Liver (tissue), 9 donors: ENCODE data around the gene NDUFB1. TPM values are rescaled to one million over a fixed set of nuclear protein-coding genes. Genes with fewer than 3 reads are reported as not detected.

Experiments used
- DNase-seq: peaks from one replicate; pipeline ENCODE4 v3.0.0-alpha.2; 2017; ENCODE audit warnings: low spot score
- H3K27ac ChIP-seq, 2 donors: one replicate each; pipeline ENCODE4 v1.7.0; 2013; ENCODE audit warnings: inconsistent platforms in 2 of 2, low read length in 2 of 2, control low read depth in 1 of 2, low read depth in 1 of 2, mild to moderate bottlenecking in 1 of 2
- H3K27me3 ChIP-seq, 4 donors: one replicate each; pipeline versions ENCODE4 v1.6.1 to v1.7.0; 2013; ENCODE audit warnings: low read length in 3 of 4, inconsistent platforms in 1 of 4, mild to moderate bottlenecking in 1 of 4, moderate library complexity in 1 of 4; ENCODE audit not compliant: control insufficient read depth in 4 of 4, insufficient read depth in 4 of 4
- H3K36me3 ChIP-seq, 4 donors: one replicate each; pipeline versions ENCODE4 v1.6.1 to v1.7.0; 2013; ENCODE audit warnings: low read length in 3 of 4, mild to moderate bottlenecking in 3 of 4, low read depth in 1 of 4, moderate library complexity in 1 of 4; ENCODE audit not compliant: control insufficient read depth in 4 of 4, insufficient read depth in 3 of 4
- H3K4me1 ChIP-seq, 4 donors: one replicate each; pipeline versions ENCODE4 v1.6.1 to v1.7.0; 2013; ENCODE audit warnings: low read length in 3 of 4, mild to moderate bottlenecking in 3 of 4, moderate library complexity in 1 of 4; ENCODE audit not compliant: control insufficient read depth in 4 of 4, insufficient read depth in 4 of 4
- H3K4me3 ChIP-seq, 3 donors: one replicate each; pipeline versions ENCODE4 v1.6.1 to v1.7.0; 2013; ENCODE audit warnings: low read length in 3 of 3, control low read depth in 1 of 3, low read depth in 1 of 3, mild to moderate bottlenecking in 1 of 3
- H3K9ac ChIP-seq, 2 donors: one replicate each; pipeline ENCODE4 v1.7.0; 2013; ENCODE audit warnings: low read length in 2 of 2, mild to moderate bottlenecking in 2 of 2, moderate library complexity in 2 of 2, control low read depth in 1 of 2, low read depth in 1 of 2
- H3K9me3 ChIP-seq, 4 donors: one replicate each; pipeline versions ENCODE4 v1.6.1 to v1.7.0; 2013; ENCODE audit warnings: low read length in 3 of 4; ENCODE audit not compliant: control insufficient read depth in 4 of 4
- ATF3 ChIP-seq: IDR thresholded peaks from 2 replicates; pipeline ENCODE4 v1.6.1; 2016; ENCODE audit warnings: antibody characterized with exemption
- EGR1 ChIP-seq, 2 donors: IDR thresholded peaks; 2 replicates each; pipeline ENCODE4 v1.6.1; 2016 to 2018; ENCODE audit warnings: antibody characterized with exemption in 2 of 2, low read depth in 2 of 2
- FOXA1 ChIP-seq: IDR thresholded peaks from 2 replicates; pipeline ENCODE4 v1.6.1; 2016; ENCODE audit warnings: antibody characterized with exemption
- FOXA2 ChIP-seq: IDR thresholded peaks from 2 replicates; pipeline ENCODE4 v1.6.1; 2016; ENCODE audit warnings: antibody characterized with exemption
- GABPA ChIP-seq, 2 donors: IDR thresholded peaks in 1 of 2; conservative IDR thresholded peaks in 1 of 2; 2 replicates each; pipeline ENCODE4 v1.6.1; 2016; ENCODE audit warnings: antibody characterized with exemption in 2 of 2, mild to moderate bottlenecking in 1 of 2, moderate library complexity in 1 of 2
- HNF4A ChIP-seq, 2 donors: conservative IDR thresholded peaks; 2 replicates each; pipeline ENCODE4 v1.6.1; 2016; ENCODE audit warnings: antibody characterized with exemption in 2 of 2, mild to moderate bottlenecking in 2 of 2
- HNF4G ChIP-seq: IDR thresholded peaks from 2 replicates; pipeline ENCODE4 v1.6.1; 2016; ENCODE audit warnings: antibody characterized with exemption
- MAX ChIP-seq: IDR thresholded peaks from 2 replicates; pipeline ENCODE4 v1.6.1; 2016; ENCODE audit warnings: antibody characterized with exemption
- NR2F2 ChIP-seq: IDR thresholded peaks from 2 replicates; pipeline ENCODE4 v1.6.1; 2016; ENCODE audit warnings: antibody characterized with exemption
- REST ChIP-seq: IDR thresholded peaks from 2 replicates; pipeline ENCODE4 v1.6.1; 2016; ENCODE audit warnings: antibody characterized with exemption, mild to moderate bottlenecking
- RXRA ChIP-seq, 2 donors: IDR thresholded peaks; 2 replicates each; pipeline ENCODE4 v1.6.1; 2017 to 2018; ENCODE audit warnings: antibody characterized with exemption in 2 of 2, mild to moderate bottlenecking in 1 of 2
- SP1 ChIP-seq: IDR thresholded peaks from 2 replicates; pipeline ENCODE4 v1.6.1; 2018; ENCODE audit warnings: antibody characterized with exemption, mild to moderate bottlenecking
- TAF1 ChIP-seq: conservative IDR thresholded peaks from 2 replicates; pipeline ENCODE4 v1.6.1; 2016; ENCODE audit warnings: antibody characterized with exemption, mild to moderate bottlenecking
- ZBTB33 ChIP-seq: IDR thresholded peaks from 2 replicates; pipeline ENCODE4 v1.6.1; 2016; ENCODE audit warnings: antibody characterized with exemption
- WGBS: extraction: QIAGEN DNeasy Blood & Tissue Kit; methylation state at CpG from one replicate; pipeline ENCODE4 v1.1.7; 2013; 5-methylcytosine and 5-hydroxymethylcytosine counted together
- polyA plus RNA-seq, 2 donors: library from polyadenylated mRNA; stranded (reverse) in 1 of 2; unstranded in 1 of 2; fragments of 200-250 nt in 1 of 2; fragments of >200 nt in 1 of 2; fragmentation: Nextera tagmentation in 1 of 2; extraction: Ambion mirVana in 1 of 2; gene quantifications; one replicate each; pipeline versions ENCODE4 v1.2.1 to v1.2.3, GENCODE V29; 2013 to 2015
- total RNA-seq, 2 donors: library from RNA; depleted of rRNA; stranded (reverse); fragments of >200 nt; gene quantifications; one replicate each; pipeline ENCODE4 v1.2.3, GENCODE V29; 2014
- TF ChIP-seq, protein P1 (sequence below): fragments of 150-350 bp; IDR thresholded peaks from 2 replicates; pipeline ENCODE4 v1.5.1; 2017; ENCODE audit warnings: improper control_type of control experiment, low read depth, low read length; ENCODE audit not compliant: missing input control
- donor health status: healthy.
- donor health status: healthy.
- donor health status: healthy.
- donor health status: healthy.
- donor health status: healthy.

Gene NDUFB1
- total and polyA plus RNA-seq, 4 donors = 136 to 436 (median 240) TPM

- Histone ChIP-seq H3K27ac (no peak overlapping the region), H3K4me3 (no peak overlapping the region), H3K9me3 (no peaks in the 10 kb centered on the region), H3K9ac (no peak overlapping the region), H3K36me3 (peaks cover 9 to 34% (median 23%) of the 10 kb centered on the region in 4 donors), H3K27me3 (no peaks in the 10 kb centered on the region), H3K4me1 (no peaks in the 10 kb centered on the region)
- DNase-seq = no peak
- no peak for TF ChIP-seq HNF4G
- no peak for TF ChIP-seq RXRA (IDR thresholded peaks at IDR 0.05)
- TF ChIP-seq FOXA1 = no peak
- no peak for TF ChIP-seq SP1
- TF ChIP-seq FOXA2 = no peak
- TF ChIP-seq GABPA (IDR thresholded peaks at IDR 0.05 in 1 of 2, conservative IDR thresholded peaks at IDR 0.05 in 1 of 2) = no peak
- TF ChIP-seq NR2F2 = no peak
- TF ChIP-seq, protein P1, sequence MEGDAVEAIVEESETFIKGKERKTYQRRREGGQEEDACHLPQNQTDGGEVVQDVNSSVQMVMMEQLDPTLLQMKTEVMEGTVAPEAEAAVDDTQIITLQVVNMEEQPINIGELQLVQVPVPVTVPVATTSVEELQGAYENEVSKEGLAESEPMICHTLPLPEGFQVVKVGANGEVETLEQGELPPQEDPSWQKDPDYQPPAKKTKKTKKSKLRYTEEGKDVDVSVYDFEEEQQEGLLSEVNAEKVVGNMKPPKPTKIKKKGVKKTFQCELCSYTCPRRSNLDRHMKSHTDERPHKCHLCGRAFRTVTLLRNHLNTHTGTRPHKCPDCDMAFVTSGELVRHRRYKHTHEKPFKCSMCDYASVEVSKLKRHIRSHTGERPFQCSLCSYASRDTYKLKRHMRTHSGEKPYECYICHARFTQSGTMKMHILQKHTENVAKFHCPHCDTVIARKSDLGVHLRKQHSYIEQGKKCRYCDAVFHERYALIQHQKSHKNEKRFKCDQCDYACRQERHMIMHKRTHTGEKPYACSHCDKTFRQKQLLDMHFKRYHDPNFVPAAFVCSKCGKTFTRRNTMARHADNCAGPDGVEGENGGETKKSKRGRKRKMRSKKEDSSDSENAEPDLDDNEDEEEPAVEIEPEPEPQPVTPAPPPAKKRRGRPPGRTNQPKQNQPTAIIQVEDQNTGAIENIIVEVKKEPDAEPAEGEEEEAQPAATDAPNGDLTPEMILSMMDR = no peak
- TF ChIP-seq EGR1 (IDR thresholded peaks at IDR 0.05; ENCODE audit: low read depth in 2 of 2) = no peak
- TF ChIP-seq ATF3 = no peak
- TF ChIP-seq MAX = no peak
- TF ChIP-seq ZBTB33 = no peak
- TF ChIP-seq REST = no peak
- TF ChIP-seq TAF1 = no peak
- TF ChIP-seq HNF4A (conservative IDR thresholded peaks at IDR 0.05) = no peak
- 68% methylated on average over 1 of the region's 1 CpG for WGBS
These were observed 12.9 kb upstream of the NDUFB1 start for GRCh38 chr14:92134456-92134855.

DNA sequence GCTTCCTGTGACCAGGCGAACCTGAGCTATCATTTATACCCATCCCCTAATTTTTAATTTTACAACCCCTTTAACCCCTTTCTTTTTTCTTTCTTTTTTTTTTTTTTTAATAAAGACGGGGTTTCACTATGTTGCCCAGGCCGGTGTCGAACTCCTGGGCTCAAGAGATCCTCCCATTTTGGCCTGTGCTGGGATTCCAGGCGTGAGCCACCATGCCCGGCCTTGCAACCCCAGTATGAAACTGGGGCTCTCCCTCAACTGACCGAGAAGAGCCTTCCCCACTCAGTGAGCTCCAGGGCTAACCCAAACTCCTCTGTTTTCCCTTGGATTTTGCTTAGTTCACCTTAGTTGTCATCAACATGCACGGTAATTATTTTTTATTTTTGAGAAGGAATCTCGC lies 1.3 kb upstream of the NDUFB1 start:
- H3K9ac ChIP-seq = peak overlapping the region; percentile 77 to 85
- H3K4me1 ChIP-seq = peaks cover 5 to 12% (median 6%) of the 10 kb centered on the region in 4 donors
- no peak for DNase-seq
- H3K9me3 ChIP-seq = no peaks in the 10 kb centered on the region
- 40% methylated on average over 9 of the region's 9 CpGs for WGBS
- peaks cover 2 to 5% (median 3%) of the 10 kb centered on the region in 4 donors for H3K36me3 ChIP-seq
- H3K4me3 ChIP-seq = peak overlapping the region; percentile 78 to 99 (median 95)
- H3K27me3 ChIP-seq = no peaks in the 10 kb centered on the region
- TF ChIP-seq MAX = no peak
- TF ChIP-seq RXRA (IDR thresholded peaks at IDR 0.05) = no peak
- TF ChIP-seq GABPA (IDR thresholded peaks at IDR 0.05 in 1 of 2, conservative IDR thresholded peaks at IDR 0.05 in 1 of 2) = no peak
- H3K27ac ChIP-seq = no peak overlapping the region
